Activated T-helper 1 cell treated with Interleukin-2 at 50 U/mL for 16 hours (primary cell): ENCODE measurements around the gene BGN.

Experiments used
- DNase-seq: peaks from one replicate; pipeline ENCODE4 v3.0.0-alpha.2; 2020; ENCODE audit warnings: low read depth

Gene BGN

GRCh38 chrX:153482376-153483015, 12.3 kb upstream of the BGN start:
- DNase-seq = no peak

- DNase-seq = no peak
Observed at GRCh38 chrX:153485396-153486080, 9.2 kb upstream of the BGN start.

DNA sequence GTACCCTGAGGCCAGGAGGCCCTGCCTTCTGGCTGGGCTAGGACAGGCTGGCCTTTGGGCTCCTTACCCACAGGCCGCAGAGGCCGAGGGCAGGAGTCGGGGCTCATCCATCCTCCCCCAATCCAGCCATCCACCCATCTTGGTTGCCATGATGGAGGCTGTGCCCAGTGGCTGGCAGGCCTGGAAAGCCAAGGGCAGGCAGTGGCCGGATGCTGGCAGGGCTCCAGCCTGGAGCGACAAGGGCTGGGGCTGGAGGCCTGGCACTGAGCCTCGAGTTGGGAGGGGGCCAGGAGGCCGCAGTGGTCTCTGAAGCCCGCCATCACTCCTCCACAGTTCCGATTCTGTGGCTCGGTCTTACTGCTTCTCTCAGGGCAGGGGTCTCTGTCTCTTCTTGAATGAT, 8.6 kb upstream of the BGN start:
- no peak for DNase-seq

- no peak for DNase-seq
Observed at GRCh38 chrX:153487590-153488071, 7.1 kb upstream of the BGN start.

DNA sequence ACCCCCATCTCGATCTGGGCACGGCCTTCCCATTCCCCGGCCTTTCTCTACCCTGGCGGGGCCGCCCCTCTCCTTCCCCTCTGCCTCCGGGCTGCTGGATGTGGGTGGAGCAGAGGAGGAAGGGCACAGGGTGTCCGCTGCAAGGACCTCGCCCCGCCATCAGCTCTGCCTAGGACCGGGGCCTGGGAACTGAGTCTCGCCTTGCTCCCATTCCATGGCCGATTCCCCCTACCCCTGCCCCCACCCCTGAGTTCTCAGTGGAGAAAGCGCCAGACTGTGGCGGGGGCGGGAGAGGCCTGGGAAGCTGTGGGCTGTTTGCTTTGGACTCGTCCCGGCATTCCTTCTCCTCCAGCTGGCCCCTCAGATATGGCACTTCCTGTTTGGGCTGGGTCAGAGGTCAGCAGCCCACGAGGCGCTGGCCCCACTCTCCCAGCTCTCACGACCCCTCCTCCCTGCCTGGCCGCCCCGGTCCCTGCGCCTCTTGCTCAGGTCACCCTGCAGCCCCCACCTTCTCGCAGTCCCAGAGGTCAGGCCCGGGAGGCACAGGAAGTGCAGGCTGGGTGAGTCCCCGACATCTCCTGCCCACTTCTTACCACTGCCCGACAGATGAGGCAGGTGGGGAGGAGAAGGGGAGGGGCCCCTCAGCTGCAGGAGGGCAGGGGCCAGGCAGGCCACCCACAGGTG, 6.4 kb upstream of the BGN start:
- DNase-seq = no peak

DNA sequence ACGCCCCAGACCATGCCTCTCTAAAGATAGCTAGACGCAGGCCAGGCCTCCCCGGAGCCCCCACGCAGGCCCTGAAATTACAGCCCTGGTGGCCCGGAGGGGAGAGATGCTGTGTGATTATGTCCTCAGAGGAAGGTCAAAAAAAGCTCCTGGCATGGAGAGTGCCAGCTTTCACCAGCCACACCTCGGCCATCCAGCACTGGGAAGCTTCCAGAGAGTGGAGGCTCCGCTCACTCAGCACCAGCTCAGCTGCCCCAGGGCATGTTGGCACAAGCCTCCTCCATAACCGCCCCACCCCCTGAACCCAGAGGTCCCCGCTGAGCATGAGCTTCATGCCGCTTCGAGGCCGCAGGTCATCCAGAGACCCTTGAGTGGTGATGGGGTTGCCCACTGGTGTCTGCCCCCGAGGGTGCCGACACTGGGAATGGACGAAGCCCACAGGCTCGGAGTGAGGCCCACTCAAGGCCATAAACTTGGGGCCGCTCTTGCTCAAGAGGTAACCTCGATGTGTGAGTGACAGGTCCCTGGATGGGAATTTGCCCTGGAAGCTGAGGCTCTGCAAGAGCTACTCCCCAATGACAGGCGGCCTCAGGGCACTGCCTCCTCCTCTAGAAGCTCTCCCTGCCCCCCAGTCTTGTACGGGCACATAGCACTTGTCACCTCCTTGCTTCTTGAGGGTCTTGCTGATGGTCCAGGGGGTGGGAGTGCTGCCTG, 4.4 kb upstream of the BGN start:
- no peak for DNase-seq

GRCh38 chrX:153491351-153491914, 3.3 kb upstream of the BGN start:
- DNase-seq = no peak

GRCh38 chrX:153491918-153492317, 2.9 kb upstream of the BGN start:
- no peak for DNase-seq

GRCh38 chrX:153492543-153492942, 2.2 kb upstream of the BGN start:
- DNase-seq = no peak

DNA sequence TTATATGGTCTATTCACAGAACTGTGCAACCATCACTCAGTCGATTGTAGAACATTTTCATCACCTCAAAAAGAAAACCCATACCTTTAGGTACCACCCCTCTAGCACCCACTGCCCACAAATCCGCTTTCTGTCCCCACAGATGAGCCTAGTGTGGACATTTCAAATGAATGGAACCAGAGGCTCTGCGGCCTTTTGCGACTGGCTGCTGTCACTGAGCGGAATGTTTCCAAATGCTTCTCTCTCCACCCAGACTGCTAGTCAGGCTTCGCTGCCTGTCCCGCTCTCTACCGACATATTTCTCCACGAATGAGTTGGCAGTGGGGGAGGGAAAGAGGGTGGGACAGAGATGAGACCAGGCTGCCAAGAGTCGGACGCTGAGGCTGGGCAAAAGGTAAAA, 1.7 kb upstream of the BGN start:
- no peak for DNase-seq

DNA sequence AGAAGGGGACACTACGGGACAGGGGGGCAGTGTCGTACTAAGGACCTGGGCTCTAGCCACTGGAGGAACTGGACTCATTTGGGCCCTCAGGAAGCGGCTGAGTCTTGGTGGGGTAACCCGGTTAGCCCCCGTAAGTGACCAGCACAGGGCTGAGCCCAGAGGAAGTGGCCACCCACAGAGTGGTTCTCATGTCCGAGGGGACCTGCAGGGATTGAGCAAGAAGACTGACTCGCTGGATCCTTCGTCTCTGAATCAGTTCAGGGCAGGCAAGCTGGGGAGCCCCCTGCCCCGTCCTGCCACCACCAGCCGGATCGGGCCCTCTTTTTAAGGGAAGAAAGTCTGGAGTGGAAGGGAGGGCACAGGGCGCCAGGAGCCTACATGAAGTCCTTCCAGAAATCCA, 719 bp upstream of the BGN start:
- DNase-seq = no peak

DNA sequence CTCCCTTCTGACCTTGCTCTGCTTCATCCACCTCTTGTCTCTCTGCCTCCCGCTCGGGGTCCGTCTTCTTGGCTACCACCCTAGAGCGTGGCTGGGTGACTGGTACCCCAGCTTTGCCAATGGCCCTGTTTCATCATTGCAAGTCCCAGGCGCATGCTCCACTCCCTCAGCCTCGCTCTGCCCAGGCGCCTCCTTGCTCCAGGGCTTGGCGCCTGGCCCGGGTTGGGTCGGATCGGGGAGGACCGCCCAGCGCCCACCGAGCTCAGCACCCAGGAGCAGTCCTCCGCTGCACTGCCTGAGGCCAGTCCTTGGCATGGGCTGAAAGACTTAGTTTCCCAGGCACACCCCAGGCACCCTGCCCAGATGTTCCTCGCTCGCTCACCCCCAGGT, 577 bp downstream of the BGN start:
- DNase-seq = no peak

GRCh38 chrX:153495903-153496589, 1.3 kb downstream of the BGN start:
- DNase-seq = no peak

GRCh38 chrX:153496590-153496959, 1.8 kb downstream of the BGN start:
- no peak for DNase-seq

DNA sequence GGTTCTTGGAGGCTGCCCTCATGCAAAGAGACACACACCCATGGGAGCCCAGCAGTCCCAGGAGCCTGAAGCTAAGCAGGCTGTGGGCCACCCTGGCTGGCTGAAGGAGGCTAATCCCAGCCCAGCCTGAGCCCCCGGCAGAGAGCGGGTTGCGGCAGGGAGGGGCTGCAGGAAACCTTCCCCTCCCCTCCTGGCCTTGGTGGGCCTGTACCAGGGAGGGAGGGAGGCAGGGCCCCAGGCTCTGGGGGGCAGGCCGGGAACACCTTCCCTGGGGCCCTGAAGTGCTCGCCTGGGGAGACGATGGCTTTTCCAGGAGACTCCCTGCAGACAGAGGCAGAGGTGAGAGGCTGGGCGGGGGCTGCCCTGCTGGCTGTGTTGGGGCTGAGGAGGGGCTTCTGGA, 3.7 kb downstream of the BGN start:
- DNase-seq = no peak

- DNase-seq = no peak
Observed at GRCh38 chrX:153499341-153499740, 4.6 kb downstream of the BGN start.

DNA sequence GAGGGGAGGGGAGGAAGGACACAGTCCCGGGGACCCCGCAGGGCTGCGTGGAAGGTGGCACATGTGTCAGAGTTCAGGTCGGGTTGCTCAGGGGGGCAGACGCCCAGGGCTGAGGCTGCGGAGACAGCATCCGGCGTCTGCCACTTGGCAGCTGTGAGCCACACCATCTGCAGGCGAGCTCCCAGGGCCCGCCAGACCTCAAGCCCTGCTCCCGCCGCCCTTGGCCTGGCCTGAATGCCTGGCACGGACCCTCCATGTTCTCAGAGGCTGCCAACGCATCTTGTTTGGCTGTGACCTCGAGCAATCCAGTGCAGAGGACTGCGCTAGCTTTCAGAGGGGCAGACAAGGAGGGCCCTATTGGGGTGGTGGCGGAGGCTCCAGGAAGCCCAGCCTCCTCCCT, 5.1 kb downstream of the BGN start:
- no peak for DNase-seq

DNA sequence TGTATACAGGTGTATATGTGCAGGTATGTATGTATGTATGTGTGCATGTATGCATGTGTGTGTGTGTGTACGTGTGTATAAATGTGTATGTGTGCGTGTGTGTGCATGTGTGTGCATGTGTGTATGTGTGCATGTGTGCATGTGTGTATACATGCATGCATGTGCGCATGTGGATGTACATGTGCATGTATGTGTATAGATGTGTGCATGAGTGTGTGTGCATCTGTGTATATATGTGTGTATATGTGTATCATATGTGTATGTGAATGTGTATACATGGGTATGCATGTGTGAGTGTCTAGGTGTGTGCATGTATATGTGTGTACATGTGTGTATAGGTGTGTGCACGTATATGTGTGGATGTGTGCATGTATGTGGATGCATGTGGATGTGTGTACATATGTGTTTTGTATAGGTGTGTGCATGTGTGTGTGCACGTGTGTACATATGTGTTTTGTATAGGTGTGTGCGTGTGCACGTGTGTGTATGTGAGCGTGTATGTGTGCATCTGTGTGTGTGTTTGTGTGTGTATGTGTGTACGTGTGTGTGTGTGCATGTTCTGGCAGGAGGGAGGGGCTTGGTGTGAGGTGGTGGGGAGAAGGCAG, 6.0 kb downstream of the BGN start:
- no peak for DNase-seq

- DNase-seq = no peak
Observed at GRCh38 chrX:153501530-153501929, 6.8 kb downstream of the BGN start.

DNA sequence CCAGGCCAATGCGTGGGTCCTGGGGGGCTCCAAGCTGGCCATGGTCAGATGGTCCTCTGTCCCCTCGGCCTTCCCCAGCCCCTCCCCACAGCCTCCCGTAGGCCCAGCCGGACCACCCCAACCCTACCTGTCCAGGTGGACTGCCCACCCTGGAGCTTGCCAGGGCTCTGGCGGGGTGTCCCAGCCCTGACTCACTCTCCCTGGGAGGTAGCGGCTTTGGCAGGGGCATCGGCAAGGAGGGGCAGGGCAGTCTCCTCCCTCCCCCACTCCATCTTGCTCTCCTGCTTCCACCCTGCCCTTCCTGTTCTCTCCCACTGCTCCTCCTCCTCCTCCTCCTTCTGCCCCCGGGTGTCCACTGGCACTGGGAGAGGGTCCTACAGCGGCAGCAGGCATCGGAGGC, 7.4 kb downstream of the BGN start:
- no peak for DNase-seq

GRCh38 chrX:153502796-153503195, 8.0 kb downstream of the BGN start:
- no peak for DNase-seq
